Stimulated activated CD8-positive, alpha-beta memory T cell treated with anti-CD3 and anti-CD28 coated beads, Interleukin-4, amount 100 ng/mL, for 1 hour (primary cell): ENCODE data around the gene KXD1.
"Not testable (repeated sequence)": the region's sequence is repeated elsewhere in the genome, so short reads cannot be mapped to it uniquely, and the experiment has no call there.

ENCODE experiments used
- DNase-seq, 2 donors: peaks; one replicate each; pipeline ENCODE4 v3.0.0-alpha.2; 2020; ENCODE audit warnings: low read depth in 2 of 2, low spot score in 1 of 2

KXD1 gene, protein sequence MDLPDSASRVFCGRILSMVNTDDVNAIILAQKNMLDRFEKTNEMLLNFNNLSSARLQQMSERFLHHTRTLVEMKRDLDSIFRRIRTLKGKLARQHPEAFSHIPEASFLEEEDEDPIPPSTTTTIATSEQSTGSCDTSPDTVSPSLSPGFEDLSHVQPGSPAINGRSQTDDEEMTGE

DNA sequence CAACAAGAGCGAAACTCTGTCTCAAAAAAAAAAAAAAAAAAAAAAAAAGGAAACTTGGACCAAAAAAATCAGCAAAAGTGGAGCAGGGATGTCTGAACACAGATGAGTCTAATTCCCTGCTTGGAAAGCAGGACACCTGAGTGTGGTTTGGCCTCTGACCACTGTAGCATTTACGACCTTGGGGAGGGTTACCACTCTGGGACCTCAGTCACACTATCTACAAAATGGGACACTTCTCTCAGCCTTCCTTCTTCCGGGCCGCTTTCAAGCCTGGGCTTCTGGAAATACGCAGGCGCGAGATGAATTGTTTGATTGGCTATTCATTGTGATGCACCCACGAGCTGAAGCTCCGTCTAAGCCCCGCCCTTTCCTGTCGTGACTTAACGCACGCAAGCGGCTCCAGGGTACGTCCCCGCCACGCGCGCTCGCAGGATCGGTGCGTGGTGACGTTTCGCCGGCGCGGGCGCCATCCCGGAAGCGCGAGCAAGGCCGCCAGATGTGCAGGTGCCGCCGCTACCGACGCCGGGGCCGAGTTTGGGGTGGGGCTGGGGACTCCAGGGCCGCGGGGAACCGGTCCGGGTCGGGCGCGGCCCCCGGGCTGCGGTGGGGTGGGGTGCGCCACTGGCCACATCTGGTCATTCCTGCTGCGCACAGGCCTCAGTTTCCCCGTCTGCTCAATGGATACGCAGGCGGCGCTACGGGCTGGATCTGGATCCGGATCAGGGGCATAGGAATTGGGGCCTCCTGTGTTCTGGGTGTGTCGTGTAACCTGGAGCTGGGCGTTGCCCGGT, at the start of gene KXD1:
KXD1 (plus strand) TSS at position 460 of the 791 bp plus-strand sequence. CDS start 4,187 bp downstream, outside the sequence.
- peak; percentile 95 to 96 for DNase-seq

DNA sequence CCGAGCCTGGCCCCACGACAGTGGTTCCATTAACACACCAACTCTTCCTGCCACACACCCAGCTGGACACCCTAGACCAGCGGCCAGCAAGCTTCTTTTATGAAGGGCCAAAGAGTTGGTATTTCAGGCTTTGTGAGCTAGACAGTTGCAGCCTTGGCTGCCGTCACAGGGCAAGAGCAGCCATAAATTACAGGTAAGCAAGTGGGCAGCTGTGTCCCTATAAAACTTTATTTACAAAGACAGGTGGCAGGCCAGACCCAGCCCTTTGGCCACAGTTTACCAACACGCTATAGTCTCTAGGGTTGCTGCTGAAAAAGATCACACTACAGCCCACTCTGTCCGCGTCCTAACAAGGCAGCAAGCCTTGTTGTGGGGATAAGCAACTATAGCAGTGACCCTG, 49.1 kb upstream of the KXD1 start:
- DNase-seq, result no peak

DNA sequence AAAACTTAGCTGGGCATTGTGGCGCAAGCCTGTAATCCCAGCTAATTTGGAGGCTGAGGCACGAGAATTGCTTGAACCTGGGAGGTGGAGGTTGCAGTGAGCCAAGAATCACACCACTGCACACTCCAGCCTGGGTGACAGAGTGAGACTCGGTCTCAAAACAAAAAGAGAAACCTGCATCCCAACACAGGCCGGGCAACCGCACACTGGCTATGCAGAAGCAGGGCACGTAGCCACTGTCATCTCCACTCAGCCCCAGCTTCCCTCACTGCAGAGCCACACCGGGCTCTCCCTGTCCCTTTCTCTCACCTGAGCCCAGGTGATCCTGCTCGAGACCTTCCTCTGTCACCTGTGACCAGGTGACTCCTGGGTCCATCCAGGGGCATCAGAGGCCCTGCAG, 47.5 kb upstream of the KXD1 start:
- DNase-seq, result no peak

DNA sequence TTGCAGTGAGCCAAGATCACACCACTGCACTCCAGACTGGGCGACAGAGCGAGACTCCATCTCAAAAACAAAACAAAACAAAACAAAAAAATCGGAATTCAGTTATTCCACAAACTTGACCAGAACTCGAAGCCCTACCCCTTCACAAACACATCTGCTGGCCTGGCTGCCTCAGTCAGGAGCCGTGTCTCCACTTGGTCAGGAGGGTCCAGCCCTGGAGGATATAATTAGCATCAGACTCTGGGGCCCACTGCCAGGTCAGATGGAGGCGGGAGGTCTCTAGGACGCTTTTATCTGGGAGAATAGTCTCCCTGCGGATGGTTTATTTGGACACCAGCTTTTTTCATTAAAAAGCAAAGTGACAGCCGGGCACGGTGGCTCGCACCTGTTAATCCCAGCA, 43.8 kb upstream of the KXD1 start:
- DNase-seq, result no peak

DNA sequence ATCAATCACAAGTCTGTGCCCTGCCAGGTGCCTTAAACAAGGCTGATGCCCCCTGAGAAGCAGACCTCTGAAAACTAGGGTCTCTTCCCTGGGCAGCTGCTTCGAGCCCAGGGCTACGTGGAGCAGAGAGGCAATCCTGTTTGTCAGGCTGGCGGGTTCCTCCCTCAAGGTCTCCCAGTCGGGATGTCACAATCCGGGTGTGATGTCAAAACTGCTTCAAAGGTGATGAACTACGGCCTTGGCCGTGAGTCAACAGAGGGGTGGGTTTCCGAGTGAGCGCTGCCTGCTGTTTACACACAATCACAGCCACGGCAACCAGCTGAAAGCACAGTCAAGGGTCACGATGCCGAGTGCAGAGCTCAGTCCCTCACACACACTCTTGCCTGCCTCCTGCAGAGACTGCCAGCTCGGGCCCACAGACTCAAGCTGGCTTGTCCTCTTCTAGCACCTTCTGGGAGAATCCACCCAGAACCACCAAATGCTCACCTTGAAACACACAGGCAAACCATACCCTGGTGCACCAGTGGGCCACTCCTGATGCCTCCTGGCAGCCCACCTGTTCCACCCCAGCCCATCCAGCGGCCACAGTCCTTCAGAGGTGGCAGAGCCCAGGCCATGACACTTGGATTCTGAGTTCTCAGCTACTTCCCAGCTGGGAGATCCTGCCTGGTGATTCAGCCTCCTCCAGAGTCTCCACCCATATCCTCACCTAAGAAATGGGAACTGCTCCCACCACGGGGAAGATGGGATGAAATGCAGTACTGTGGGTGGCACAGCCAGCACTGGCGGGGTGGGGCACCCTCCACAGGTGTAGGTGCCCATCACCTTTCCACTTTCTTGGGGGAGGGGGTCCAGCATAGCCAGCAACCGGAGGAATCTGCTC, 42.6 kb upstream of the KXD1 start:
- DNase-seq, result no peak

DNA sequence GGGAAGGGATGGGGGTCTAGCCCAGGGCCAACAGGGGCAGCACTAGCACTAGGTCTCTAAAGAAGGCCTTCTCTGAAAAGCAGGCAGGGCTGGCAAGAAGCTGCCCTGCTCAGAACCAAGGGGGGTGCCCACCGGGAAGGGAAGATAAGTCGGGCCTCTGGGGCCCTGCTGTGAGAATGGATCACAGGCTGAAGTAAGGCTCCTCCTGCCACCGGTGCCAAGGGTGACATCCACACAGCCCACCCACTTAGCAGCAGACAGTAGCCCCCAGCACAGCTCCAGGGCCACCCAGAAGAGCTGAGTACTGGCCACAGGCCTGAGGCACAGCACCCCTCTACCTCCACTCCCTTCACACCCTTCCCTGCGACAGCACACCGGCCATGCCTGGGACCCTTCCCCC, 41.7 kb upstream of the KXD1 start:
- DNase-seq, result no peak

DNA sequence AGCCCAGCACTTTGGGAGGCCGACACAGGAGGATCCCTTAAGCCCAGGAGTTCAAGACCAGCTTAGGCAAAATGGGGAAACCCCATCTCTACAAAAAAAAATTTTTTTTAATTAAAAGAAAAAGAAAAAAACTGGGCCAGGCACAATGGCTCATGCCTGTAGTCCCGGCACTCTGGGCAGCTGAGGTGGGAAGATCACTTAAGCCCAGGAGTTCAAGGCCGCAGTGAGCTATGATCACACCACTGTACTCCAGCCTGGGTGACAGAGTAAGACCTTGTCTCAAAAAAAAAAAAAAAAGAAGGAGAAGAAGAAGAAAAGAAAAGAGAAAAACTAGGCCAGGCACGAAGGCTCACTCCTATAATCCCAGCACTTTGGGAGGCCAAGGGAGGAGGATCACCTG, 40.1 kb upstream of the KXD1 start:
- DNase-seq, result no peak

DNA sequence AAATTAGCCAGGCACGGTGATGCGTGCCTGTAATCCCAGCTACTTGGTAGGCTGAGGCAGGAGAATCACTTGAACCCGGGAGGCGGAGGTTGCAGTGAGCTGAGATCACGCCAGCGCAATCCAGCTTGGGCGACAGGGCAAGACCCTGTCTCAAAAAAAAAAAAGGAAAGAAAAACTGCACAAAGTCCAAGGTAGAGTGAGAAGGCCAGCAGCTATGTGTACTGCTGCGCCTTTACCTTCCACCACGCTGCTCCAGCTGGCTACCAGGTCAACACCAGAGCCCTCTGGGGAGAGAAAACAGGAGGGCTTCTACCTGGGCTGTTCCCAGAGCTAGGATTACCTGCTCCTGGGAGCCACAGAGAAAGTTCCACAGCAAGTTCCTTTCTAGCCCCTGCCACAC, 39.0 kb upstream of the KXD1 start:
- DNase-seq, result no peak

DNA sequence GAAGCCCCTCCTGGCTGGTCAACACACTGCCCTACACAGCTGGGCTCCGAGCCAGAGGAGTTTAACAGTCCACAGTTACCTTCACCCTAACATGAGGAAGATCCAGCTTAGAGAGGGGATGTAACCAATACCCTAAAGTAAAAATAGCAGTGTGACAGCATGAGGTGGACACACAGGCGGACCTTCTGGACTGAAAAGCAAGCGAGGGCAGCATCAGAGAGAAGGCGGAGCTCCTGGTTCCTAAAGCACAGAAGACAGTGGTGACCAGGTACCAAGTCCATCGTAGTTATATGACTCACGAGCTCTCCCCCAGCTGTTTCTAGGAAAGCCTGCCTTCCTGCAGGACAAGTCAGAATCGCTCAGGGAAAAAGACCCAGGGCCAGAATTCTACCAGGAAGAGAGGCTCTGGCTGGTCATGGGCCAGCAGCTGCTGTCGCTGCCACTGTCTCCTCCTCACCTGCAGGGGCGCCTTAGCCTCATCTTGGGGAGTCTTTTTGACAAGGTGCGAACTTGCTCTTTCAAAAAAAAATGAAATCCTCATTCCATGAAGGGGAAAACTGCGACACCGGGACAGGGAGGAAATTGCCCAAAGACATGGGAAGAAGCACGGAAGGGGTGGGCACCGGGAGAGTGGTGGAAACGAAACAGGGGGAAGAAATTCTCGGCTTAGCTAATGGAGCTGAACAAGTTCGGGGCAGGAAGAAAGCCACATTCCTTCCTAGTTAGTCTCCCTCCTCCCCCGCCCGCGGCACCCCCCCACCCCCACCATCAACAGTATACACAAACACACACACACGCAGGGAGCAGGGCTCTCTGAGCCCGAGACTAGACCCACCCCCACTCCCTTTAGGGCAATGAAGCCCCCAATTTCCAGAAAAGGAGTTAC, 37.5 kb upstream of the KXD1 start:
- peak in 1 of 2 donors; percentile 30 for DNase-seq

DNA sequence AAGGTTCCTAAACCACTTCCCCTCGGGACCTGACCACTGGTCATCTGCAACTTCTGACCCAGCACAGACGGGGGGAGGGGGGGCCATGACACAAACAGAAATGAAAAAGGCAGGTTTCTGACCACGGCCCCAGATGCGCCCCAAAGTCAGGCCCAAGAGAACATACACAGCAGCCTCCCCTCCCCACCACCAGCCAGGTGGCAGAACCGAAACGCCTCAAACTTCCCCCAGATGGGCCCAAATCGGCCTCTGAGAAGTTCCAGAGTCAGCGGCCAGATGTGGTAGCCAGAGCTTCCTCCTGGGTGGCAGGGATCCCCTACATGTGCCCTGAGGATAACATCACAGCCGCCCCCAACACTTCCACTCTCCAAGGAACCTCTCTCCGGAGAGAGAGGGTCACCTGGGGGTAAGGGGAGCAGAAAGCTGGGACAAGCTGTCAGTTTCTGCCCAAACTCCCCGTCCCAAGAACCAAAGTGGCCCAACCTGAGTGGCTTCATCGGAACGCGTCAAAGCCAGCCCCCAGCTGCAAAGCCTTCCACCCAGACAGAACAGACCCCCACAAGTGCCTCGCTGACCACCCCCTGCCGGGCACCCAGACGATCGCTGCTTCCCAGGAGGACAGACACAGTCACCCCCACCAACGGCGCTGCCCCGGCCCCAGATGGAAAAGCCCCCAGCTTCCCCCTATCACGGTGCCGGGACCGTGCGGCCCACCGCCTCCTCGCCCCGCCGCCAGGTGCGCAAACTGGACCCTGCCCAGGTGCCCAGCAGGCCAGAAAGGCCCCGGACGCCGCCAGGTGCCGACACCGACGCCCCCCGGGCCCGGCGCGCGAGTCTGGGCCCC, 36.6 kb upstream of the KXD1 start:
- no peak for DNase-seq

DNA sequence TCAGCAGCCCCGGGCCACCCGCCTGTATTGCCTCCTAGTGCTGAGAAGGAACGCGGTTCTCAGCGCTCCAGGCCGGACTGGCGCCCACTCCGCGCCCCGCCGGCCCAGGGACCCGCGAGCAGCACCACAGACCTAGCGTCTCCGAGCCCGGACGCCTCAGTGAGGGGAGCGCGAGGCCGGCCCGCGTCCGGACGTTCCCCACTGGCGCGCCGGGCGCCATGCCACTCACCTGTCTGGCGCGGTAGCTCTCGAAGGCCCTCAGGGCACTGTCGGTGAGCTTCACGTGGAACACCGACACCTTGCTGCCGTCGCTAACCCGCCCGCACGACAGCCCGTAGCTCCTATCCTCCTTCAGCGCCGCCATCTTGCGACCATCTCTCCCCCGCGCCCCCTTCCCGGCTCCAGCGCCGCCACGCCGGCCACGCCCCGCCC, 36.0 kb upstream of the KXD1 start, which contains the start of gene ELL:
ELL (minus strand) TSS at position 379 of the 432 bp plus-strand sequence; CDS start at position 364, 15 bp downstream.
- DNase-seq, result no peak

DNA sequence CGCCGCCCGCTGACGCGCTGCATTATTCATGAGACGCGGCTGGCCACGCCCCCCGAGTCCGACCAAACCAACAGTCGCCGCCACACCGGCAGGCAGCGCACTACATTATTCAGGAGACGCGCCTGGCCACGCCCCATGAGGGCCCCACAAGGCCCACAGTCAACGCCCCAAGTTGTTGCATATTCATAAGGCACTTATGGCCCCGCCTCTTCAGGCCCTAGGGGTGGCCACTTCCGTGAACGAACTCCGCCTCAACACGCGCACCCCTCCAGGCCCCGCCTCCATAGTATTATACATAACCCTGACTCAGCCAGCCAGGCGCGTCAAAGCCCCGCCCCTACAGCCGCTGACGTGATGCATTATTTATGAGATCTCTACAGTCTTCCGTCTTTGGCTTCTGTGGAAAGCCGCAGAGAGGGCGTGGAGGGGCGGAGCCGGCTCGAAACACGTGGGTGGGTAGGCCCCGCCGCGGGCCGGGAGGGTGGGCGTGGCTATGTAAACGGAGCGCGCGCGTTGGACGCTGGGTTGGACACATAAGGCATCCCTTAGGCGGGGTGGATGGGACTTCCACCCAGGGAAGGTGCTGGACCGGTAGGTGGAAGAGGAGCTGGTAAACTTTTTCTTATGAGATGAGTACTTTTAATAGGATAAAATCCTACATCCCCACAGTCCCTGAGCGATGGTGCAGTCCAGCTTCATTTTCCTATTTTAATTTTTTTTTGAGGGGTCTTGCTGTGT, 35.4 kb upstream of the KXD1 start:
- peak; percentile 99 to 100 for DNase-seq

DNA sequence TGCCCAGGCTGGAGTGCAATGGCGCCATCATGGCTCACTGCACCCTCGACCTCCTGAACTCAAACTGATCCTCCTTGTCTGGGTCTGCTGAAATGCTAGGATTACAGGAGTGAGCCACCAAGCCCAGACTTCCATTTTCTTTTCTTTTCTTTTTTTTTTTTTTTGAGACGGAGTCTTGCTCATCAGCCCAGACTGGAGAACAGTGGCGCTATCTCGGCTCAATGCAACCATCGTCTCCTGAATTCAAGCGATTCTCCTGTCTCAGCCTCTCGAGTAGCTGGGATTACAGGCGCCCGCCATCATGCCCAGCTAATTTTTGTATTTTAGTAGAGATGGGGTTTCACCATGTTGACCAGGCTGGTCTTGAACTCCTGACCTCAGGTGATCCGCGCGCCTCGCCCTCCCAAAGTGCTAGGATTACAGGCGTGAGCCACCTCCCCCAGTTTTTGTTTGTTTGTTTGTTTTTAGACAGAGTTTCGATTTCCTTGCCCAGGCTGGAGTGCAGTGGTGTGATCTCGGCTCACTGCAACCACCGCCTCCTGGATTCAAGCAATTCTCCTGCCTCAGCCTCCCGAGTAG, 34.7 kb upstream of the KXD1 start:
- not testable (repeated sequence) for DNase-seq

DNA sequence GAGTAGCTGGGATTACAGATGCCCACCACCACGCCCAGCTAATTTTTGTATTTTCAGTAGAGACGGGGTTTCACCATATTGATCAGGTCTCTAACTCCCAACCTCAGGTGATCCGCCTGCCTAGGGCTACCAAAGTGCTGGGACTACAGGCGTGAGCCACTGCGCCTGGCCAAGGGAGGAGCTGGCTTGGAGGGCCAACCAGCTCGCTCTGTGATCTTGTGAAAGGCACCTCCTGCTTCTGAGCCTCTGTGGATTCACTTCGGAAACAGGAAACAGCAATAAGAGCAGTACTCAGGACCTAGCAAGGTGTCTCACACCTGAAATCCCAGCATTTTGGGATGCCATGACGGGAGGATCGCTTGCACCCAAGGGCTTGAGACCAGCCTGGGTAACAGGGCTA, 33.8 kb upstream of the KXD1 start:
- DNase-seq, result no peak

DNA sequence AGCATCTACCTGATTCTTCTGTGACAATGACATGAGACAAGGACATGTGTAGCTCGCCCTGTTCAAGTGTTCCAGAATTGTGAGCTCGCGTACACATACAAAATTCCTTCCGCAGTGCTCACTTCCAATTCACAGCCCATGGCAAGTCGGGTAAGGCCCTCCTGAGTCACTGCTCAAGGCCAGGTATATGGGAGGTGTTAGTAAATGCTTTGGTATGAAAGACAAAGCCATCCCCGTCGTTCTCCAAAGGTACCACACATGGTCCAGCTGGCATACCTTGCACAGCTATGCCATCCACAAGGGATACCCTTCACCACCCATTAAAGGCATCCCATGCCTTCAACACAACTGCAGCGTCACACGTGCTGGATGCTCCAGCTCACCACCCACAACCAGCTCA, 31.4 kb upstream of the KXD1 start:
- DNase-seq, result no peak

DNA sequence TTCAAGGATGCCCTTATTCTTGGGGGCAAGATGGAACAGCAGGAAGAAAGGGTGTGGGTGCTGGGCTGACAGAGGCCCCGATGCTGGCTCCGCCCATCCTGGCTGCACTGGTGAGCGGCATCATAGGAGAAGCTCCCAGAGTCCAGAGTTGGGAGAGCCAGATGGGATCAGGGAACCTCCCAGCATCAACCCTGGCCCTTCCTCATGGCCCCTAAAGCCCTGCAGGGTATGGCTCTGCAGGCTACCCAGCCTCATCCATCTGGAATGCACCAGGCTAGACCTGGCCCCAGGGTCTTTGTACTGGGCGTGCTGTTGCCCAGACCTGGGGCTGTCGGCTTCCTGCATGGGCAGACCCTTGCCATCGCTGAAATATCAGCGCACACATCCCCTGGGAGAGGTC, 27.9 kb upstream of the KXD1 start:
- no peak for DNase-seq

DNA sequence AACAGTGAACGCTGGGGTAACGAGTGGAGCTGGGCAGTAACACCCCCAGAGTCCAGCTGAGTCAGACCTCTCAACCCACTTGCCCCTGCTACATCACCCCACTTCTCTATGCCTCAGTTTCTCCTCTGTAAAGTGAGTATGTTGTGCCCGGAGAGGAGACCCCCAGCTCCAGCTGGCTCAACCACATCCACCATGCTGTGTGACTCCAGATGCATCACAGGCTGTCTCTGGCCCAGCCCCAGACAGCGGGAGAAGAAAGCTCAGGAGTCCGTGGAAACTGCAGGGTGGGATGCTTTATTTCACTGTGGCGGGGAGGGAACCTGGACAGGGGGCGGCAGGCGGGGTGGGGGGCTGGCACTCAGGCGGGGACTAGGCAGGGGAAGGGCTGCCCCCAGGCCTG, 26.2 kb upstream of the KXD1 start:
- DNase-seq, result no peak

DNA sequence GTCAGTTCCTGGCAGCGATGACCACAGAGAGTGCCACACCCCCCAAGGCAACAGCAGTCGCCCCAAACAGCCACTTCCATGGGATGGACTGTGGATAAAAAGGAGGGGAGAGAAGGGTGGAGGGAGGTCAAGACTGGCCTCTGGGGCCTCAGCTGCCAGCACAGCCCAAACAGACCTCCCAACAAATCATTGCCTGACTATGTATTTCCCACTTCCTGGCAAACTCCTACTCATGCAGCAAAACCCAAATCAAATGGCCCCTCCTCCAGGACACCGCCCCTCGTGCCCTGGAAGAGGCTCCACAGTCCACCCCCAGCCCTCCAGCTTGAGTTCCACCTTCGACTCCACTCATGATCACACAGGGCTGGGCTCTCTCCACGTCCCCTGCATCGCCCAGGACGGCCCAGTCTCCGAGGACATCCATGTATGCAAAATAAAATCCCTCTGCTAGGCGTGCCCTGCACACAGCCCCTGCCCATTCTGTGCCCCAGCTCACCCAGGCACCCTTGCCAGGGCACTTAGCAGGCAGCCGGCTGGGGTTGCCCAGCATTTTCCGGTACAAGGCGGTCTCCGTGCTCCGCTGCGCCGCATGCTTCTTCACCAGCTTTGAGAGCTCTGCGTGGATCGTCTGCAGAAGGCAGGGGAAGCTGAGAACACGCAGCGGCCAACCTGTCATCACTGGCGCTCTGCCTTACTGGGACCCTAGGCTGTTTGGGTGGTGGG, 25.3 kb upstream of the KXD1 start:
- DNase-seq, result no peak
